Heart left ventricle (tissue), 16 donors: ENCODE data around the gene DLGAP1. TPM values are rescaled to one million over a fixed set of nuclear protein-coding genes. Genes with fewer than 3 reads are reported as not detected.
A peak's percentile ranks its signal among the peaks of the same experiment; 100 is the strongest.

ENCODE experiments used
- ATAC-seq, 4 donors: fragments of 200-7000 bp; cut with Tn5 transposase; one replicate each; pipeline ENCODE4 v1.9.1; 2020 to 2022; ENCODE audit warnings: moderate library complexity in 4 of 4, mild to moderate bottlenecking in 3 of 4, moderate number of reproducible peaks in 1 of 4
- DNase-seq, 5 donors: peaks; one replicate each; pipeline ENCODE4 v3.0.0-alpha.2; 2020
- H3K27ac ChIP-seq, 12 donors: fragments of 200-600 bp; sonication (generic) in 4 of 12; one replicate each; pipeline versions ENCODE4 v1.5.0 to v1.8.0; 2016 to 2022; ENCODE audit warnings: mild to moderate bottlenecking in 2 of 12
- H3K27me3 ChIP-seq, 9 donors: fragments of 200-600 bp; sonication (generic) in 2 of 9; one replicate each; pipeline versions ENCODE4 v1.5.1 to v1.8.0; 2016 to 2022; ENCODE audit warnings: mild to moderate bottlenecking in 3 of 9
- H3K36me3 ChIP-seq, 9 donors: fragments of 200-600 bp; sonication (generic) in 2 of 9; one replicate each; pipeline versions ENCODE4 v1.5.0 to v1.8.0; 2018 to 2022; ENCODE audit warnings: mild to moderate bottlenecking in 2 of 9
- H3K4me1 ChIP-seq, 12 donors: fragments of 200-600 bp; sonication (generic) in 4 of 12; one replicate each; pipeline versions ENCODE4 v1.5.0 to v1.8.0; 2016 to 2022; ENCODE audit warnings: mild to moderate bottlenecking in 3 of 12
- H3K4me3 ChIP-seq, 12 donors: fragments of 200-600 bp; sonication (generic) in 4 of 12; one replicate each; pipeline versions ENCODE4 v1.5.0 to v1.8.0; 2017 to 2022; ENCODE audit warnings: mild to moderate bottlenecking in 9 of 12, moderate library complexity in 4 of 12
- H3K9me3 ChIP-seq, 12 donors: fragments of 200-600 bp; sonication (generic) in 4 of 12; one replicate each; pipeline versions ENCODE4 v1.5.0 to v1.8.0; 2016 to 2022; ENCODE audit warnings: mild to moderate bottlenecking in 1 of 12
- CTCF ChIP-seq, 12 donors: fragments of 200-600 bp; sonication (generic) in 4 of 12; IDR thresholded peaks; one replicate each; pipeline versions ENCODE4 v1.5.0 to v1.8.0; 2018 to 2022; ENCODE audit warnings: antibody characterized with exemption in 12 of 12, mild to moderate bottlenecking in 5 of 12
- POLR2A ChIP-seq, 2 donors: fragments of 450-650 bp; IDR thresholded peaks; one replicate each; pipeline ENCODE4 v1.6.1; 2017; ENCODE audit warnings: antibody characterized with exemption in 2 of 2, mild to moderate bottlenecking in 2 of 2, moderate library complexity in 2 of 2
- WGBS, 4 donors: extraction: QIAGEN DNeasy Blood & Tissue Kit in 2 of 4; methylation state at CpG; one replicate each; pipeline versions ENCODE4 v1.1.5 to v1.1.7; 2013 to 2018; 5-methylcytosine and 5-hydroxymethylcytosine counted together
- intact Hi-C, 10 donors: fragments of 100-400 bp; cut with DNase I; formaldehyde crosslinking; loops; one replicate each; pipeline versions ENCODE4 v1.11.1 to v1.14.2; 2022
- polyA plus RNA-seq, 2 donors: library from polyadenylated mRNA; stranded (reverse); fragments of 200-250 nt; gene quantifications; one replicate each; pipeline ENCODE4 v1.2.3, GENCODE V29; 2013
- total RNA-seq, 9 donors: library from RNA; depleted of rRNA in 2 of 9; stranded (reverse); fragments of >200 nt in 2 of 9; fragmentation: NEBNext Ultra II Directional in 3 of 9; extraction: Animal tissue kit (Norgen Biotek cat#: 25700) in 3 of 9; gene quantifications; one replicate each; pipeline versions ENCODE4 v1.1.0 to v1.2.4, GENCODE V29; 2016 to 2023
- donor health status: ischemic (EF 13 %, LVEDD 7.1; RV severe dilation, severe dysfunction).
- donor health status: healthy with polysubstance abuse.
- donor health status: DM: no; HTN: yes; CAD: no.
- donor health status: DM: no; HTN: no; CAD: no.
- donor health status: ischemic (EF 25% LVEDD 6.9; RV normal size, moderate dysfunction).
- donor health status: ischemic (EF 25% LVEDD 5.7; RV mildly dilated, moderate dysfunction).
- donor health status: healthy.
- donor health status: DM: yes; HTN: yes; CAD: no.
- donor health status: ischemic (EF 35%, LVEDD 5.7; RV mildly dilated, moderate dysfunction).
- donor health status: nonischemic (EF 11% LVEDD 7.7; RV severe dilation, severe dysfunction).
- donor health status: DM: yes; HTN: yes; CAD: no.
- donor health status: PGD.
- donor health status: ischemic (EF 29% LVEDD 5.4; RV normal size, mild dysfunction).
- donor health status: nonischemic (EF 23%, LVEDD 6.1; RV moderate dilation, normal function).

DLGAP1 gene
- total and polyA plus RNA-seq, 11 donors = 0.10 to 5.5 (median 0.40) TPM; not detected in 1

- H3K4me1 ChIP-seq = peaks cover 5 to 55% (median 41%) of the 10 kb centered on the region in 12 donors
- no peaks in the 10 kb centered on the region for H3K9me3 ChIP-seq
- no peak for DNase-seq
- H3K4me3 ChIP-seq = peak overlapping the region in 9 of 12 donors; percentile 48 to 68 (median 60)
- intact Hi-C loops = loop anchor here in 5 of 10 donors (1.0 to 10.0 kb wide), 6 partner anchors 28 to 441 kb away; partner anchors contain the start of gene TGIF1 (in 1 of the 5)
- WGBS, 4 donors = 59 to 65% (median 61%) methylated on average over 3 of the region's 3 CpGs
- peak overlapping the region; percentile 90 to 97 (median 96) for H3K27ac ChIP-seq
- H3K27me3 ChIP-seq = no peaks in the 10 kb centered on the region
- no peak for ATAC-seq
- peaks cover 0 to 11% (median 0%) of the 10 kb centered on the region in 9 donors for H3K36me3 ChIP-seq
- TF ChIP-seq CTCF (IDR thresholded peaks at IDR 0.05) (no peak), POLR2A (IDR thresholded peaks at IDR 0.05) (no peak)
Observed at GRCh38 chr18:3596324-3596636, 858.8 kb downstream of the DLGAP1 start.

GRCh38 chr18:3595369-3596273, 859.5 kb downstream of the DLGAP1 start:
- peak overlapping the region; percentile 90 to 97 (median 96) for H3K27ac ChIP-seq
- peak overlapping the region in 11 of 12 donors; percentile 38 to 68 (median 56) for H3K4me3 ChIP-seq
- intact Hi-C loops = loop anchor here in 8 of 10 donors (1.0 to 10.0 kb wide), 11 partner anchors 29 to 441 kb away; partner anchors contain the start of gene TGIF1 (in 2 of the 8)
- peak in 1 of 5 donors; percentile 54 for DNase-seq
- H3K36me3 ChIP-seq = peaks cover 0 to 11% (median 0%) of the 10 kb centered on the region in 9 donors
- peaks cover 5 to 55% (median 41%) of the 10 kb centered on the region in 12 donors for H3K4me1 ChIP-seq
- no peak for TF ChIP-seq POLR2A (IDR thresholded peaks at IDR 0.05)
- no peak for TF ChIP-seq CTCF (IDR thresholded peaks at IDR 0.05)
- ATAC-seq = peak; percentile 43 to 67 (median 66)
- no peaks in the 10 kb centered on the region for H3K27me3 ChIP-seq
- WGBS, 4 donors = 50 to 59% (median 55%) methylated on average over 7 of the region's 7 CpGs
- no peaks in the 10 kb centered on the region for H3K9me3 ChIP-seq

- H3K27me3 ChIP-seq = no peaks in the 10 kb centered on the region
- no peaks in the 10 kb centered on the region for H3K9me3 ChIP-seq
- 18 to 27% (median 21%) methylated on average over 8 of the region's 8 CpGs for WGBS, 4 donors
- H3K36me3 ChIP-seq = peaks cover 0 to 11% (median 0%) of the 10 kb centered on the region in 9 donors
- DNase-seq (peak in 1 of 5 donors; percentile 53), ATAC-seq (peak; percentile 6 to 11 (median 9))
- peaks cover 5 to 55% (median 41%) of the 10 kb centered on the region in 12 donors for H3K4me1 ChIP-seq
- H3K27ac ChIP-seq = peak overlapping the region; percentile 90 to 97 (median 96)
- peak overlapping the region; percentile 29 to 68 (median 54) for H3K4me3 ChIP-seq
- intact Hi-C loops = loop anchor here in 9 of 10 donors (1.0 to 10.0 kb wide), 16 partner anchors 8 to 440 kb away; partner anchors contain the start of genes TGIF1 (in 3 of the 9) and MYL12B (in 1 of the 9)
- TF ChIP-seq CTCF (IDR thresholded peaks at IDR 0.05) (no peak), POLR2A (IDR thresholded peaks at IDR 0.05) (no peak)
Observed at GRCh38 chr18:3594760-3595368, 860.2 kb downstream of the DLGAP1 start.
